HG03060 (cell line): Measurements from ENCODE around the gene CFAP65.

Source experiments
- ATAC-seq: cut with Tn5 transposase; IDR thresholded peaks from one replicate; pipeline ENCODE4 v1.9.1; 2021; ENCODE audit warnings: low read depth, moderate number of reproducible peaks; ENCODE audit not compliant: unreplicated experiment

Gene CFAP65

GRCh38 chr2:219034823-219035222, 6.5 kb downstream of the CFAP65 start:
- no peak for ATAC-seq

DNA sequence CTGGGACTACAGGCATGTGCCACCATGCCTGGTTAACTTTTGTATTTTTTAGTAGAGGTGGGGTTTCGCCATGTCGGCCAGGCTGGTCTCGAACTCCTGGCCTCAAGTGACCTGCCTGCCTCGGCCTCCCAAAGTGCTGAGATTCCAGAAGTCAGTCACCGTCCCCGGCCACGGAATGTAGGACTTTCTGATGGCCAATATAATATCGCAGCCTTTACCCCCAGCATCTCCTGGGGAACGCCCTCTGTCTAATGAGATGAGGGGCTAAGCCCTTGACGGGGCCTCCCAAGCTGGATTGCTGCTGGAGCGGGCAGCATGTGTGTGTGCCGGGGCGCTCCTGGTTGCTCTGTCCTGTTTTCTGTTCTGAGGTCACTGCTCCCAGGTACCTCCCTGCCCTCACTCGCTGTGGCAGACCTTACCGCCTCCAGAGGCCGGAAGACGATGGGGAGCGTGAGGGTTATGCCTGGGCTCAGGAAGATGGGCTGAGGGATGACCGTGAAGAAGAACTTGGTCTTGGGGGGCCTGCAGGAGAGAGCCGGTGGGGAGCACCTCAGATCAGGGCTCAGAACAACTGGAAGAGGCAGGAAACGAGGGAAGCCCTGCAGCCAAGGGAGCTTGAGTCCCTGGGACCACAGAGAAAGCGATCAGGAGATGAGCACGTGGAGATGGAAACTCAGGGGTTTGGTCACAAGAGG, 9.1 kb downstream of the CFAP65 start:
- ATAC-seq = no peak

- no peak for ATAC-seq
Observed at GRCh38 chr2:219031005-219031738, 10.1 kb downstream of the CFAP65 start.

DNA sequence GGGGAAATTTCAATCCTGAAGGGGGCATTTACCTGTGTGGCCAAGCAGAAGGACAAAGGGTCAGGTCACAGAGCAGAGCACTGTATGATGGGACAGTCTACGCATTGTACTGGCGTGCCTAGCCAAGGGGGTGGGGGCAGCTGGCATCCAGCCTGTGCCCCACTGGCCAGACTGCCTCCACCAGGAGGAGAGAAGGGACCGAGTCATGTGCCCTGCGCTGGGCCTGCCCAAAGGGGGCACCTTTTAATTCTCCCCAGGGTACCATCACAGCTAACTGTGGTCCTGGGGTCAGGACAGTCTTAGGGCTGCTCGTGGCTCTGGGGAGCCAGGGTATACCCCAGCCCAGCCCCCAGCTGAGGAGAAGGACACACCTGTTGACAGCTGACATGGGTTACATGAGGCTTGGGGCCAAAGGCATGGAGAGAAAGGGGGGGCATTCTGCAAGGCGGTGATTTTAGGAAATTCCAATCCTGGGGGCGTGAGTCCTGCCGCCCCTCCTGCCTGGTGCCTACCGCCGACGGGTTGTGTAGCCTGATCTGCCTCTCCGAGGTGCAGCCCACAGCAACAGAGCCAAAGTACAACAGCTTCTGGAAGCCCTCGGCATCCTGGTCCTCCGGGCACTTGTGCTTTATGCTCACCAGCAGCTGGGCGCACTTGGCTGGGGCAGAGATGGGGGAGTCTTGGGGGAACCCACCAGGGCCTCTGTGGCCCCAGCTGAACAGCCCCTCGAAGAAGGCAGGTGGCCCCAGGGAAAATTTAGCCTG, 11.0 kb downstream of the CFAP65 start:
- ATAC-seq = no peak

DNA sequence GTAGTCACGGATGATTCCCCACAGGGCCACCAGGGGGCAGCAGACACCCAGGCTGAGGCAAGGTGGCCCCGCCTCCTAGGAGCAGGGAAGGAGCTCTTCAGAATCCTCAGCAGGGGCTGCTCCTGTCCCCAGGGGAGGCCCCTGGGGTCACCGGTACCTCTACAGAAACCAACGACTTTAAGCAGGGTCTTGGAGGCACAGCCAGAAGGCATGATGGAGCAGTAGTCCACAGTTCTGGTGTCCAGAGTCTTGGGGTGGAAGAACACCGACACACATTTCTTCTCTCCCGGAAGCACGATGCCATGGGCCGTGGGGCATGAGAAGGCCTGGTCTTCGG, 11.5 kb downstream of the CFAP65 start:
- no peak for ATAC-seq

DNA sequence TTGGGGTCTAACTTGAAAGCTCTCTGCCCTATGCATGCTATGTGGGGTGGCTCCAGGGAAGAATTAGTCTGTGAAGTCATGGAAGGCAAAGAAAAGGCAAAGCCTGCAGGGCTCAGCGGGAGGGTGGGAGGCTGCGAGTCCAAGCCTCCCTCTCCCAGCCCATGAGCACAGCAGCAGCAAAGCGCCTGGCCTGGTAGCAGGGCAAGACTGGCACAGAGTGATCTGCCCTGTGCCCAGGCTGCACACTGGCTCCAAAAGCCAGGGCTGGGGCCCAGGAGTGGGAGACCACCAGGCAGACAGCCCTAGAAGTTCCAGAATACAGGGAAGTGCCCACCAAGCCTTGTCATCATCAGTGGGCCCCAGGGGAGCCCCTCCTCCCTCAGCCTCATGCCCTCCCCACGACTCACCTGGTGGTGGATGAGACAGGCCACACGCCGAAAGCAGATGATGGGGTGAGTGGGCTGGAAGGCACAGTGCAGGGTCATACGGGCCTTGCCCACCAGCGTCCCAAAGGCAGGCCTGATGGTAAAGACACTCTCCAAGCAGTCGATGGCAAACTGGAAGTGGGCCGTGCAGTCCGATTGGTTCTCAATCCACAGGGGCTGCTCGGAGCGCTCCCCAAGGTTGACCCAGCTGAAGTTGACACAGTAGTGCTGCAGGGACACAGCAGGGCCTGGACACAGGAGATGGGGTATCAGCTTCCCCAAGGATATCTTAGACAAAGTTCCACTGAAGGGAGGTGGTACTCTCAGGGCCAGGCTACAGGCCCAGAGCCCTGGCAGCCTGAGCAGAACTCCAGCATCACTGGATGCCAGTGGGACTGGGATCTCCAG, 12.1 kb downstream of the CFAP65 start:
- ATAC-seq = no peak

DNA sequence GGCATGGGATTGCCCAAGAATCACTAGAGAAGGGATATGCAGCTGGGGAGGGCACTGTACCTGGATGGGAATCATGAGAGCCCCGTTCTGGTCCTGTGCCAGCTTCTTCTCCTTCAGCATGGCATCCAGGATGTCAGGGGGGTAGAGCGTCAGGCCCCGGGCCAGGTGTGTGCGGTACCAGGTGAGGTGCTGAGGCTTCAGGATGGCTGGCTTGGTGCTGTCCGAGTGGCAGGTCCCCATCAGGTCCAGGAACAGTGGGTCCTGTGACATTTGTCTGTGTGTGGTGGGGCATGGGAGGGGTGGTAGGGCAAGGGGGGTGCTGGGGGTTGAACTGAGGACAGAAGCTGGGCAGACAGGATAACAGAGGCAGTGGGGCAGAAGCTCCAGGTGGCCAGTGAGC, 13.2 kb downstream of the CFAP65 start:
- ATAC-seq = no peak

DNA sequence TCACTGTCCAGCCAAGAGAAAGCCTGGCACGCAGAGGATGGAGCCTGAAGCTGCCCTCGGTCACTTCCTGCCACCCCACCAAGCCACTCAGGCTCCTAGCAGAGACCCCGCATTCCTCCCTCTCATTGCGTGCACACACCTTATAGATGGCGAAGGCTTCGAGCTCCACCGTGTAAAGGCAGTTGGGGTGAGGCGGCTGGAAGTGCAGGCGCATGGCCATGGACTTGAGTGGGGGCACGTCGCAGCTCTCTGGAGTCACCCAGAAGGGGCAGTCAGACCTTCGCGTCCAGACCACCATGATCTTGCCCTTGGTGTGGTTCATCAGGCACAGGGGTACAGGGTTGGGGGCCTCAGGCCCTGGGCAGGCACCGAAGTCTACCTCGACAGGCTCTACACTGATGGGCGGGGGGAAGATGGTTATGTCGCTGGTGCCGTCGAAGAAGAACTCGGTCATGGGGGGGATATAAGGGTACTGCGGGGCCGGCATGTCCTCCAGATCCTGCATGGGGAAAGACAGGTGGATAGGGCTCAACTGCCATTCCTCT, 13.7 kb downstream of the CFAP65 start:
- ATAC-seq = no peak

- no peak for ATAC-seq
Observed at GRCh38 chr2:219026946-219027345, 14.4 kb downstream of the CFAP65 start.

GRCh38 chr2:219025637-219026585, 15.4 kb downstream of the CFAP65 start:
- ATAC-seq = no peak

DNA sequence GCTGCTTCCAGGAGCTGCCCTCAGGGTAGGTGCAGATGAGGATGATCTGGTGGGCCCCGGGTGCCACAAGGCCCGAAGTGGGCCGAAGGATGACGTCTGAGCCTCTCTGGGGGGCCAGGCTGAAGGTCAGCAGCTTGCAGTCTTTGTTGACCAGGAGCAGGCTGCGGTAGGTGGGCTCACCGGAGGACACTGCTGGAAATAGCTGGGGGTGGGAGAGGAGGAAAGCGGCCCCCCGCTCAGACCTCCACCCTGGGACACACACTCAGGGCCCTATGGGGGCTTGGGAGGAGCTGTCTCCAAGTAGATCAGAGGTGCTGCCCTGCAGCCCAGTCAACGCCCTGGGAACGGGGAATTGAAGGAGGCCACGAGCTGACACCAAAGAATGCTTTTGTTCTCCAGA, 17.3 kb downstream of the CFAP65 start:
- no peak for ATAC-seq

- no peak for ATAC-seq
Observed at GRCh38 chr2:219023045-219023605, 18.2 kb downstream of the CFAP65 start.

- no peak for ATAC-seq
Observed at GRCh38 chr2:219022616-219023015, 18.7 kb downstream of the CFAP65 start.

DNA sequence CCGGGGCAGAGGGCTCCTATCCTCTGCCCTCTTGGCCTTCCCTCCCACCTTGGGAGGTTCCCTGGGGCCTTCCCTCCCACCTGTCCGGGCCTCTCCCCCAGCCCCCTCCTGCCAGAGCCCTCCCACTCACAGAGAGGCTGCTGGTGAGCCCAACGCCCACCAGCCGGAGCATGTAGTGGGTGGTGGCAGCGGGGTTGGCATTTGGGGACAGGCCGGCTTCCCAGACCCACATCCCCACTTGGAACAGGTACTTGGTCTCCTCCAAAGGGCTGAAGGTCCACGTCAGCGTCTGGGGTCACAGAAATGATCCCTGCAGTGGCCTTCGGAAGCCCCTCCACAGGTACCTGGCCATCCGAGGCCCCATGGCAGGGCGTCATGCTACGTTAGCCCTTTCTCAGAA, 19.3 kb downstream of the CFAP65 start:
- ATAC-seq = no peak

DNA sequence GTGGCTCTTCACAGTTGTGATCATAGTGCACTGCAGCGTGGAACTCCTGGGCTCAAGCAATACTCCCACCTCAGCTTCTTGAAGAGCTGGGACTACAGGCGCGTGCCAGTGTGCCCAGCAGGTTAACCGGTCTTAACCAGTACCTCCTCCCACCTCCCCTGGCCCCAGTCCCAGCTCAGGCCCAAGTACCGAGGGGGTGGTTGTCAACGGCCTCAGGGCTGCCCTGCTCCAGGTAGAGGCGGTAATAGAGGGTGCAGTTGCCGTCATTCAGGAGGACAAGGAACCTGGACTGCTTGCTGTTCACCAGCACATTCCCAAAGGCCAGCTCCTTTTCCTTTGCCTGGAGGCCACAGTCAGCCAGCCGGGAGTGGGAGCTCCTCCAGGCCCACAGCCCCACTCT, 19.7 kb downstream of the CFAP65 start:
- no peak for ATAC-seq

DNA sequence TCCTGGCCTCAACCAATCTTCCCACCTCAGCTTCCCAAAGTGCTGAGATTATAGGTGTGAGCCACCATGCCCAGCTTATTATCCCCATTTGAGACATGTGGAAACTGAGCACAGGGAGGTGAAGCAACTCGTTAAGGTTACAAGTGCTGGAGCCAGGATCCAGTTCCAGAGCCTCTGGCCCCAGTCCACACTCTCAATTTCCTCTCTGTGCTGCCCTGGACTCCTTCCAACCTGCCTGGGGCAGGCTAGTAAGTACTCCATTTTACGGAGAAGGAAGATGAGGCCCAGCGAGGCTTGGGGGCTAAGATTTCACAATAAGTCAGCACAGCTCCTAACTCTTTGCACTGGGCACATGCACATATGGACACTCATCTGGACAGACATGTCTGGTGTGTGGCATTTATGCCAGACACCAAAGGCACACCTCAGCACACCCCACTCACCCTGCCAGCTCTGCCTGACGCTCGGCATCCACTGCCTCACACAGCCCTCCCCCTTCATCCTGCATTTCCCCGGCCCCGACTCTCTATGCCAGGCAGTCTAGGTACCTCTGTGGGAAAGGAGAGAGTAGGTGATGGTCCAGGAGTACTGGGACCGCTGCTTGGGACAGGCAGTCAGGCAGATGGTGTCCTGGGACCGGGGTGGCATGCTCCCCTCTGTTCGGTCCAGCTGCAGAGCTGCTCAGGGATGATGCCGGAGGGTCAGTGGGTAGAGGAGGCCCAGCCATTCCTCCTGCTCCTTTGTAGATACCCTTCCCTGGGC, 20.5 kb downstream of the CFAP65 start:
- no peak for ATAC-seq

- no peak for ATAC-seq
Observed at GRCh38 chr2:219019436-219019835, 21.9 kb downstream of the CFAP65 start.

DNA sequence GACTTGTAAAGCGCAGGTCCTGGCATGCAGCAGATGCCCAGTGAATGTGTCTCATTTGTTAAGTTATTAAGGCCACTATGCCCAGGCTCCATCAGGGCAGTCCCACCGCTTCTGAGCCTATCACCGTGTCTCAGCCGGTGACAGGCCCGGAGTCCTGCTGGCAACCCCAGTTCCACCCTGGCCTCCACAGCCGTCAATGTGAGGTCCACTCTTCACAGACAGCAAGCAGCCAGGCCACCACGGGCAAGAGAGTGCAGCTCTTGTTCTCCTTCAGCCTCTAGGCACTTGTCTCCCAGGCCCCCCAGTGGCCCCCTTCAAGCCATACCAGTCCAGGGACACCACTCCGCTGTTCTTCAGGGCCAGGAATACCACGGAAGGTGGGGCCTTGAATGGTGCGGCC, 22.6 kb downstream of the CFAP65 start:
- ATAC-seq = no peak
